Measurements from ENCODE around the gene LHX2. TPM values are rescaled to one million over a fixed set of nuclear protein-coding genes. Genes with fewer than 3 reads are reported as not detected.

LHX2 gene
- total and polyA plus RNA-seq, 2 of the 4 experiments (the other 2 are of a cell fraction): not detected

- TF ChIP-seq ELK1 (IDR thresholded peaks at IDR 0.05; ENCODE audit: borderline replicate concordance, low read depth, low read length) (no peak), MXI1 (IDR thresholded peaks at IDR 0.05; ENCODE audit: borderline replicate concordance, low read depth, low read length) (no peak), RFX5 (IDR thresholded peaks at IDR 0.05; ENCODE audit: low read depth, low read length) (no peak)
Observed at GRCh38 chr9:124011460-124012301, at the start of gene LHX2 (continued).

DNA sequence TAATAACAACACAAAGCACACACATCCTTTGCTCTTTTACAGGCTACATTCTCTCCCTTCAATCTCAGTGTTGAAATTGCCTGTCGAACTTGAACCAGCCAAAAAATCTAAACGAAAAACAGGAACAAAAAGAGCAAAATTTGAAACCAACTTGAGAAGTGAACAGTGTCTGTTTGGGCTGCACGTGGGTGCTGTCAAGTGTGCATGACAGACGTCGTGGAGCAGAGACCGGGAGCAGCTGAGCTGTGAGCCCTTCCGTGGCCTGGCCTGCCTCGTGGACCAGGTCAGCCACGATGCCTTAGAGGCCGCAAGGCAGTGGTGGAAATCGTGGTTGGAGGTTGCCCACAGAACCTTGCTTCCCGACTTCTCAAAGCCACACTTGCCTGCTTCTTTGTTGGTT is 46.8 kb upstream of the LHX2 start:
- no peak for ATAC-seq (ENCODE audit: low read depth)
- intact Hi-C loops (cut with micrococcal nuclease): no loop called here
- H3K23ac ChIP-seq (ENCODE audit: low read depth, low read length): no peak overlapping the region

More for the DNA sequence above, 46.8 kb upstream of the LHX2 start:
- Histone ChIP-seq H3K79me1 (ENCODE audit: low read depth in 1 of 2, low read length in 2 of 2) (no peaks in the 10 kb centered on the region), H3K27me3 (ENCODE audit: control insufficient read depth, insufficient read depth, low read length) (peaks cover 40% of the 10 kb centered on the region), H3K9me1 (ENCODE audit: insufficient read depth, low read length) (no peaks in the 10 kb centered on the region), H3K14ac (replicated peaks; ENCODE audit: low read depth, low read length) (no peak overlapping the region), H3K18ac (ENCODE audit: low read depth, low read length) (no peak overlapping the region), H2BK120ac (ENCODE audit: low read depth, low read length) (no peak overlapping the region), H4K5ac (ENCODE audit: low read depth, low read length) (no peak overlapping the region), H3K4me3 (ENCODE audit: insufficient read depth, low read depth, low read length) (no peak overlapping the region), H3K9ac (ENCODE audit: low read depth, low read length) (no peak overlapping the region), H4K20me1 (ENCODE audit: insufficient read depth, low read length) (no peaks in the 10 kb centered on the region), H2BK20ac (ENCODE audit: low read depth, low read length) (no peak overlapping the region), H2AFZ (replicated peaks; ENCODE audit: low read length, poor library complexity) (no peak overlapping the region), H3K36me3 (ENCODE audit: control insufficient read depth, insufficient read depth, low read length) (no peaks in the 10 kb centered on the region), H3K9me3 (ENCODE audit: control insufficient read depth, insufficient read depth, low read length) (peaks cover 3% of the 10 kb centered on the region; the same call in 1 of the 2 replicates), H2AK5ac (ENCODE audit: low read depth, low read length) (no peak overlapping the region), H3K56ac (ENCODE audit: extremely low read depth, insufficient read depth, low read length) (no peak overlapping the region), H2AK9ac (replicated peaks; ENCODE audit: low read depth, low read length, poor library complexity) (no peak overlapping the region), H2BK15ac (ENCODE audit: low read depth, low read length) (no peak overlapping the region), H3K4me1 (ENCODE audit: control insufficient read depth, insufficient read depth, low read length) (no peaks in the 10 kb centered on the region), H4K91ac (ENCODE audit: insufficient read depth, low read depth, low read length) (no peak overlapping the region), H2BK5ac (ENCODE audit: low read depth, low read length, poor library complexity, severe bottlenecking) (no peak overlapping the region), H3K4me2 (ENCODE audit: low read depth, low read length) (no peak overlapping the region), H4K8ac (ENCODE audit: low read depth in 2 of 2, low read length in 2 of 2) (no peak overlapping the region), H3K4ac (ENCODE audit: low read depth, low read length) (no peak overlapping the region), H3K27ac (ENCODE audit: insufficient read depth, low read length) (no peak overlapping the region)
- POLR2A ChIA-PET (ENCODE audit: unreplicated experiment): no interaction called here
- 62% methylated on average over 9 of the region's 12 CpGs; no CpG with 5 or more reads in 1 of the 2 experiments for WGBS, 2 experiments (ENCODE audit: extremely low coverage in 2 of 2, insufficient read length in 1 of 2)
- CTCF ChIA-PET: no interaction called here
- no peak for DNase-seq
- TF ChIP-seq POLR2A (IDR thresholded peaks at IDR 0.05; ENCODE audit: low read depth, low read length) (no peak), CHD1 (IDR thresholded peaks at IDR 0.05; ENCODE audit: low read depth, low read length) (no peak), MXI1 (IDR thresholded peaks at IDR 0.05; ENCODE audit: borderline replicate concordance, low read depth, low read length) (no peak), CEBPB (IDR thresholded peaks at IDR 0.05; ENCODE audit: low read depth, low read length) (no peak), ELK1 (IDR thresholded peaks at IDR 0.05; ENCODE audit: borderline replicate concordance, low read depth, low read length) (no peak), RFX5 (IDR thresholded peaks at IDR 0.05; ENCODE audit: low read depth, low read length) (no peak), BHLHE40 (IDR thresholded peaks at IDR 0.05; ENCODE audit: low read depth, low read length) (no peak), MAFK (IDR thresholded peaks at IDR 0.05; ENCODE audit: low read depth, low read length) (no peak), NFE2L2 (IDR thresholded peaks at IDR 0.05; ENCODE audit: low read depth, low read length) (no peak)
- TF ChIP-seq, protein P1, sequence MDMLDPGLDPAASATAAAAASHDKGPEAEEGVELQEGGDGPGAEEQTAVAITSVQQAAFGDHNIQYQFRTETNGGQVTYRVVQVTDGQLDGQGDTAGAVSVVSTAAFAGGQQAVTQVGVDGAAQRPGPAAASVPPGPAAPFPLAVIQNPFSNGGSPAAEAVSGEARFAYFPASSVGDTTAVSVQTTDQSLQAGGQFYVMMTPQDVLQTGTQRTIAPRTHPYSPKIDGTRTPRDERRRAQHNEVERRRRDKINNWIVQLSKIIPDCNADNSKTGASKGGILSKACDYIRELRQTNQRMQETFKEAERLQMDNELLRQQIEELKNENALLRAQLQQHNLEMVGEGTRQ (IDR thresholded peaks at IDR 0.05; ENCODE audit: low read depth, low read length): no peak
- in situ Hi-C loops (cut with MboI; ENCODE audit: low sequenced_read_pairs) (no loop called here), dilution Hi-C loops (cut with HindIII; ENCODE audit: low sequenced_read_pairs, unreplicated experiment) (no loop called here)
- no TSS peak for BruUV-seq (replicated peaks)
